HG02943 (cell line): ENCODE data around the gene SLC25A39.
A peak's percentile ranks its signal among the peaks of the same experiment; 100 is the strongest.
"Not testable (repeated sequence)": the region's sequence is repeated elsewhere in the genome, so short reads cannot be mapped to it uniquely, and the experiment has no call there.

Source experiments
- ATAC-seq: cut with Tn5 transposase; IDR thresholded peaks from one replicate; pipeline ENCODE4 v1.9.1; 2021; ENCODE audit warnings: mild to moderate bottlenecking, low read depth, moderate library complexity; ENCODE audit not compliant: unreplicated experiment

SLC25A39 gene

DNA sequence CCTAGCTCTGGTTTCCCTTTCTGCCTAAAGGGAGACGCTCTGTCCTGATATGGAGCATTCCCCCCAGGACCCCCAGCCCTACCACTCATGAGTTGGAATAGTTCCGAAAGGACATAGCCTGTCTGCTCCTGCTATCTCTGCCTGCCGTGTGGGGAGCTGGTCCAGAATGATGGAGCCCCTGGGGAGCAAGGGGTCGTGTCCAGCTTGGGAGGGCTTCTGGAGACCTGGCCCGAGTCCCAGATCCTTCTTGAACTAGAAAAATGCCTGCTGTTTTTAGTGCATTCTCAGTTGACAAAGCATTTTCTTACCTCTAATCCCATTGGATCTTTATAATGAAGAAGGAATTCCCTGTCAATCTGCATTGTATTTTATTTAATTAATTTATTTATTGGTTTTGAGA lies 11.3 kb upstream of the SLC25A39 start:
- no peak for ATAC-seq

DNA sequence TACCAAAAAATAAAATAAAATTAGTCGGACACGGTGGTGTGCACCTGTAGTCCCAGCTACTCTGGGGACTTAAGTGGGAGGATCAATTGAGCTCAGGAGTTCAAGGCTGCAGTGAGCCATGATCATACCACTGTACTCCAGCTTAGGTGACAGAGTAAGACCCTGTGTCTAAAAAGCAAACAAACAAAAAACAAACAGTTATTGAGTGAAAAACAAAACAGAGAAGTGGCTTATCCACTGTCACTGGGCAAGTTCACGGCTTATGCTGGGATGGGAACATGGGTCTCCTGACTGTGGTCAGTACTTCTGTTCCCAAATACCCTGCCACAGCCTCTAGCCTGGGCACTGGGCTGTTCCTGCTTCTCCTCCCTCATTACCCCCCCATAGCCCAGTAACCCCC lies 10.9 kb upstream of the SLC25A39 start:
- no peak for ATAC-seq

DNA sequence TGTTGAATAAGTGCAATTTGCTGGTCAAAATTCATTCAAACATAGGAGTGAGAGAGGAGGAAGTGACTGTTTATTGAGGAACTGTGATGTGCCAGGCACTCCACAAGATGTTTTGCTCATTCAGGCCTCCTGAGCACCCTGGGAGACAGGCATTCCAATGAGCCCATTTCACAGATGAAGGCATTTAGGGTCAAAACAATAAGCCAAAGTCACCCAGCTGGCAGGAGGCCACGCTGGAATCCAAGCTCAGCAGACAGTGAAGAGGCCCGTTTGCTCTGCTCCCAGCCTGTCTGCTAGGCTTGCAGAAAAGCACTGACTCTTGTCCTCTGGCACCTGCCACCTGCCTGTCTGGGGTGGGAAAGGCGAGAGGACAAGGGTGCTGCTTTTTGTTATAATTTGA lies 10.1 kb upstream of the SLC25A39 start:
- no peak for ATAC-seq

DNA sequence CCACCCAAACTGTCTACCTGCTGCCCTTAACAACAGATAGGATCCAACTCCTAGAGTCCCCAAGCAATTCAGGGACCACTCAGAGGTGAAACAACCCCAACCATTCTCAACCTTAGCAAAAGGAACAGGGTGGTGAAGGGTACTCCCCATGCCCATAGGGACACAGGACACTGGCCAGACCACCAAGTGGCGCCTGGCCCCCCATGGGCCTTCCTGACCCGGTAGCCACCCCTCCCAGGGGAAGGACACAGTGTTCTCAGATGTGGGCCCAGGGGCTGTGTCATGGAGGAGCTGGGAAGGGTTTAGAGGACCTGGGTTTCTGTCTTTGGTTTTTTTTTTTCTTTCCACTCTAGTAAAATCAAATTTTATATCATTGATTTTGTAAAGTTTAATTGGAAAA lies 9.7 kb upstream of the SLC25A39 start:
- no peak for ATAC-seq

DNA sequence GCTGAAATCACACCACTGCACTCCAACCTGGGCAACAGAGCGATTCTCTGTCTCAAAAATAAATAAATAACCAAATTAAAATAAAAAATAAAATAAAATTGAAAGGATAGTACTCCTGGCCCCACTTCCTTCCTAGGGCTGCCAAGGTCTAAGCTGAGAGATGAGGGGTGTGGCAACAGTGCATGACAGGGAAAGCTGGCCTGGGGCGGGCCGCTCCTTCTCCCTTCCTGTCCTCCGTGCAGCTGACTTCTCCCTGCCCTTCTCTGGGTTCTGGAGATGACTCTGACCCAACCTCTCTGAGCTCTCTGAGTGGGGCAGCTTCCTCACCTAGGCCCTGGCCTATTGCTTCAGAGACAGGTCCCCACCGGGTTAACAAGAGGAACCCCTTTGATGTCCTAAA lies 8.7 kb upstream of the SLC25A39 start:
- no peak for ATAC-seq

DNA sequence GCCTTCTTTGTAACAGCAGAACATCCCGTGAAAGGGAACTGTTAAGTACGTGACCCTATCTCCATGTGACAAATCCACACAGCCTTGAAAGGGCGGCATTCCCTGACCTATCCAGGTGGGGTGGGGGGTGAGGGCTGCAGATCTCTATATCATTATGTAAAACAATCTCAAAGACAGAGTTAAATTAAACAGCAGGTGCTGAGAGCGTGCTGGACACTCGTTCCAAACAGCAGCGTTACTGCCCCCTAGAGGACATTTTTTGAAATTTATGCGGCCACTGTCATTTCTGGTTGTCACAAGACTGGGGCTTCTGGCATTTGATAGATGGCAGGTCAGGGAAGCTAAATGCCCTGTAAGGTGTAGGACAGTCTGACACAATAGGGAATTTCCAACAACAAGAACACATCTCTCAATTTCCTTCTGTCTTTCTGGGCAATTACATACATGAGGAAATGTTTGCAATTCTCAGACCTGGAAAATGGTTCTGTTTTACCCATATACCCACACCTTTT lies 6.7 kb upstream of the SLC25A39 start:
- no peak for ATAC-seq

DNA sequence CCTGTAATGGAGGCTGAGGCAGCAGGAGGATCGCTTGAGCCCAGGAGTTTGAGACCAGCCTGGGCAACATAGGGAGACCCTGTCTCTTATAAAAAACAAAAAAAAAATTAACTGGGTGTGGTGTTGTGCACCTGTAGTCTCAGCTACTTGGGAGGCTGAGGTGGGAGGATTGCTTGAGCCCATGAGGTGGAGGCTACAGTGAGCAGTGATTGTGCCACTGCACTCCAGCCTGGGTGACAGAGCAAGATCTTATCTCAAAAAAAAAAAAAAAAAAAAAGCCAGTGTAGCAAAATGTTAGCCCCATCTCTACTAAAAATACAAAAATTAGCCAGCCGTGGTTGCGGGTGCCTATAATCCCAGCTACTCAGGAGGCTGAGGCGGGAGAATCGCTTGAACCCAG lies 5.6 kb upstream of the SLC25A39 start:
- ATAC-seq = not testable (repeated sequence)

DNA sequence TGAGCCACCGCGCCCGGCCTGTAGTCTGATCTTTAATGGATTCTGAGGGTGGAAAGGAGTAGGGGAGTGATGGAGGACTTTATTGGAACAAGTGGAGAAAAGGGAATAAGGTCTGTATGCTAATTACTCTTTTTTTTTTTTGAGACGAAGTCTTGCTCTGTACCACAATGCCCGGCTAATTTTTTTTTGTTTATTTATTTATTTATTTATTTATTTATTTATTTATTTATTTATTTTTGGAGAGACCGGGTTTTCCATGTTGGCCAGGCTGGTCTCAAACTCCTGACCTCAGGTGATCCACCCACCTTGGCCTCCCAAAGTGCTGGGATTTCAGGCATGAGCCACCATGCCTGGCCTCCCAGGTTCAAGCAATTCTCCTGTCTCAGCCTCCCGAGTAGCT lies 4.9 kb upstream of the SLC25A39 start:
- not testable (repeated sequence) for ATAC-seq

DNA sequence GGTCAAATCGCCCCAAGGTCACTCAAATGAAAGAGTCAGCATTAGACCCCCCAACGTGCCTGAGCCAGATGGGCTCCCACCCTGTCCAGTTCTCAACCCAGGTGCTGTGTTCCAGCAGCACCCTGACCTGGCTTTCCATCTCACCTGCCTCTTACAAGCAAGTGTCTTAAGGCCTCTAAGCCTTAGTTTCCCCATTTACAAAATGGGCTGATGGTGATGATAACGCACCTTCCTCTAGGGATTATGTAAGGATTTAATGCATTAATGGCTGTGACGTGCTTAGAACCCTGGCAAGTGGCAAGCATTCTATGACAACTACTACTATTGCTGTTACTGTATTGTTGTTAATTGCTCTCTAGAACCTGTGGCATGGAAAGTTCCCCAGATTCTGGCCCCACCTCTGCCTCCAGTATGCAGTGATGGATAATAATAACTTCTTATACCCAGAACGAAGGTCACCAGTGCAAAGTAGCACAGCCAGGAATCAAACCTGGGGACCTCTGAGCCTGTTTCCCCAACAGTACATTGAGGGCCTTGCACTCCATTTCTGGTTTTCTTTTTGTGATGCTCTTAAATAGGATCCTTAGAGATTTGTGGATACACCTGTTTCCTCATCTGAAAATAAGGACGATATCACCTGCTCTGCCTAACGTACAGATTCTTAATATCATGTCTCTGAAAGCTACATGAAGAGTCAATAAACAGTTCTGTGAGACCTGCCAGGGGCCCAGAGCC lies 3.3 kb upstream of the SLC25A39 start:
- no peak for ATAC-seq

DNA sequence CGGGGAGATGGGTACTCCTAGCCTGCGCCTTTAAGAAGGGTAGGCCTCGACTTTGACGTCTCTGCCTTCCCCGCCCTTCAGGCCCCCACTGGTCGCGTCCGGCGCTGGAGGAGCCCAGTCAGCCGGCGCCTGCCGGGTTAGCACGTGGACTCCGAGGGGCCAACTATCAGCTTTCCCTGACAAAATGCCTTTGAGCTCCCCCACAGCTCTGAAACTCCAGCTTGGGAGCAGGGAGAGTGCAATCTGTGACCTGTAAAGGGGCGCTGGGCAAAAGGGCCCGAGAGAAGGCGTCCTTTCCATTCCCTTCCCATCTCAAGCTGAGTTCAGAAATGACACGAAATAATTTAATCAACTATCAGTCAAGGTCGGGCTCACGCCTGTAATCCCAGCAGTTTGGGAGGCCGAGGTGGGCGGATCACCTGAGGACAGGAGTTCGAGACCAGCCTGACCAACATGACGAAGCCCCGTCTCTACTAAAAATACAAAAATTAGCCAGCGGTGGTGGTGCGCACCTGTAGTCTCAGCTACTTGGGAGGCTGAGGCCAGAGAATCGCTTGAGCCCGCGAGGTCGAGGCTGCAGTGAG lies 2.3 kb upstream of the SLC25A39 start:
- ATAC-seq = peak; percentile 40

DNA sequence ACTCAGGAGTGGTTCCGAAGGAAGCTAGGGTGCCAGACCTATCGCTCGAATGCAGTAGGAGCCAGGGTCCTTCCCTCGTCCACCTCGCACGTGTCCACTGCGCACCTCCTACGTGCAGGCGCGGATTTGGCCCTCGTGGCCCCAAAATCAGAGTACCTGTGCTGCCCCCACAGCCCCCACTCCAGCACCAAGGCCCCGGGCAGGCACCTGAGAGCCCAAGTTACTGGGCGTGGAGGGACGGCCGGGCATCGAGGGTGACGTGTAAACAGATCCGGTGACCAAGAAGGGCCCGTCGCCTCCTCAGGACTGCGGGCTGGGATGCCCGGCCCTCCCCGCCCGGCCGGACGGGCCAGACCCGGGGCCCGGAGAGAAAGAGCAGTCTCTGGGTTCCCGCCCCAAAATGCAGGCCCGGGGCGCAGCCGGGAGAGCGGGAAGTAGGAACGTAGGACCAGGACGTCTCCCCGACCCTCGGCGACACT lies 492 bp downstream of the SLC25A39 start:
- ATAC-seq = no peak

DNA sequence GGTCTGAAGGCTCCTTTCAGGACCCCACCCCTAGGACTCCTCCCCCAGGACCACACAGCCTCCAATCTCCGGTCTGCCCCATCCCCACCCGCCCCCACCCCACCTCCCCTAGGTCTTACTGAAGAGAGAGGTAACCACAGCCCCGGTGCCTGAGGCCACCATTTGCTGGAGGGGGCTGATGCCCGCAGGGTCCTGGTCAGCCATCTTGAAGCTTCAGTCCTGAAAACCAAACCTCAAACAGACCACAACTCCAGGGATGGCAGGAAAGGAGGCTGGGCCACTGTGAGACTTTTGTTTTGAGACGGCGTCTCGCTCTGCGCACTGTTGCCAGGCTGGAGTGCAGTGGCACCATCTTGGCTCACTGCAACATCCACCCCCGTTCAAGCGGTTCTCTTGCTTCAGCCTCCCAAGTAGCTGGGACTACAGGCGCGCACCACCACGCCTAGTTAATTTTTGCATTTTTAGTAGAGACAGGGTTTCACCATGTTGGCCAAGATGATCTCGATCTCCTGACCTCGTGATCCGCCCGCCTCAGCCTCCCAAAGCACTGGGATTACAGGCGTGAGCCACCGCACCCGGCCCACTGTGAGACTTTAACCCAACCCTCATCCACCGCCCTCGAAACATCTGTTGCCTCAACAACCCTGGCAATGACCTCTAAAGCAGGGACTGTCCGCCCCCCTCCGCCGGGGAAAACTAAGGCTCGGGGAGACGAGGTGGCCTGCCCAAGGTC lies 1.1 kb downstream of the SLC25A39 start:
- no peak for ATAC-seq

DNA sequence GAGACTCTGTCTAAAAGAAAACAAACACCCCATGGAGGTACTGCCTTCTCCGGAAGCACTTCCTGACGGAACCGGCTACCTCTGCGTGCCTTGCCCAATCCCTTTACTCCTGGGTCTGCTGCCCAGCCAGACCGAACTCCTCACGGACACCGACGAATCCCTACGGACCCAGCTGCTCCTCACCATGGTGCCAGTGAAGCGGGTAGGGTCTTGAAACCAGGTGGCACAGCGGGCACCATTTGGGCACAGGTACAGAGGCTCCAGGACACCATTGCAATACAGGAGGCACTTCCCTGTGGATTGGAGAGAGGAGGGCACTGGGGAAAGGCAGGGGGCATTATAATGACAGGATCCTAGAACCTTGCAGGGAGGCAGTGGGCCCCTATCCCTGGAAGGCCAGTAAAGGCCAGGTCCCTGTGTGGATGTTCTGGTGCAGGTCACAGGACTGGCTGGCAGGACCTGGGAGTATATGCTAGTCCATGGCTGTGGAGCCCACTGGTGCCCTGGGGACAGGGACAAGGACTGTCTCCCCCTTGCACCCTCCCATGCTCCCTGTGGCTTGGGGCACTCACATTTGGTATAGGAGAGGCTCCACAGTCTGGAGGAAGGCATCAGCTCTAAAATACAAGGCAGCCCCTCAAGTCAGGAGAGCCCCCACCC lies 2.3 kb downstream of the SLC25A39 start:
- no peak for ATAC-seq

DNA sequence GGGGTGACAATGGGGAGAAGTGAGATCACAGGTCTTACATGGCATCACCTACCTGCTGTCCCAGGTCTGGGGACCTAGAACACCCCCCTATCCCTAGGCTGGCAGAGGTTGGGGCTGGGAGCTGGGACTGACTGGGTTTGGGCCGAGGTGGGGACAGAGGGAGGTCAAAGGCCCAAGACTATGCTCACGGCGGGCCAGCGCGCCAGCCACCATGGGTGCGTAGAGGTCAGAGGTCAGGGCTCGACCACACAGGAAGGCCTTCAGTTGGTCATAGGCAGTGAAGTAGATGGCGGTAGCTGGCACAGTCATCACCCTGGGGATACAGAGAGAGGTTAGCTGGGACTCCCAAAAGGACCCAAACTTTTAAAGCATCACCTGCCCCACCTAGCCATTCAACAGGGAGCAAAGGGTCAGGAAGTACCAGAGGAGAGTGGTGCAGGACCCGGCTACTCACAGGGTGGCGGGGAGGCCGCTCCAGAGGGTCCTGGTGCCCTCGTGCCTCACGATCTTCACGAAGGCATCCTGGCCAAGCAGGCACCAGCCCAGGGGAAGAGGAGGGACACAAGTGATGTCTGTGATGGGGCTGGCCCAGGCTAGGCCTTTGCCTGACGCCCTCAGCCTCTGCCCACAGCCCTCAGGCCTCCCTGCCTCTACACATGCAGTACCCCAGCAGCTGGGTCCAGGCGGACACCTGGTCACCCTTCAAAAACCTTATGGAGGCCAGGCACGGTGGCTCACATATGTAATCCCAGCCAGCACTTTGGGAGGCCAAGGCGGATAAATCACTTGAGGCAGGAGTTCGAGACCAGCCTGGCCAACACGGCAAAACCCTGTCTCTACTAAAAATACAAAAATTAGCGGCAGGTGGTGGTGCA lies 3.1 kb downstream of the SLC25A39 start:
- no peak for ATAC-seq

DNA sequence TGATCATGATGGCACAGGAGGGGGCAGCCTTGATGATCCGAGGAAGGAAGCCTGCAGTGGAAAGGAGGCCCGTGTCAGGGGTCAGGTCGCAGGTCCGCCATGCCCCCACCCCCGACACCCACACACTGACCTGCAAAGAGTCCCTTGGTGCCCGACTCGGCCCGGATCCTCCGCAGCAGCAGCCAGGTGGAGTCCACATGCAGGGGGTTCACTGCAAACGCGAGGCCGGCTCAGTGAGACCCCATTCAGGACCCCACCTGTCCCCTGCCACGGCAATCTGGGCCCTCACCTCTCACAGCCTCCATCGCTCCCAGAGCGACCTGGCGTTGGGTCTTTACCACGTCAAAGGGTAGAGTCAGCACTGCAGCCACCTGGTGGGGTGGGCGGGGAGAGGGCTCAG lies 4.6 kb downstream of the SLC25A39 start:
- ATAC-seq = no peak

DNA sequence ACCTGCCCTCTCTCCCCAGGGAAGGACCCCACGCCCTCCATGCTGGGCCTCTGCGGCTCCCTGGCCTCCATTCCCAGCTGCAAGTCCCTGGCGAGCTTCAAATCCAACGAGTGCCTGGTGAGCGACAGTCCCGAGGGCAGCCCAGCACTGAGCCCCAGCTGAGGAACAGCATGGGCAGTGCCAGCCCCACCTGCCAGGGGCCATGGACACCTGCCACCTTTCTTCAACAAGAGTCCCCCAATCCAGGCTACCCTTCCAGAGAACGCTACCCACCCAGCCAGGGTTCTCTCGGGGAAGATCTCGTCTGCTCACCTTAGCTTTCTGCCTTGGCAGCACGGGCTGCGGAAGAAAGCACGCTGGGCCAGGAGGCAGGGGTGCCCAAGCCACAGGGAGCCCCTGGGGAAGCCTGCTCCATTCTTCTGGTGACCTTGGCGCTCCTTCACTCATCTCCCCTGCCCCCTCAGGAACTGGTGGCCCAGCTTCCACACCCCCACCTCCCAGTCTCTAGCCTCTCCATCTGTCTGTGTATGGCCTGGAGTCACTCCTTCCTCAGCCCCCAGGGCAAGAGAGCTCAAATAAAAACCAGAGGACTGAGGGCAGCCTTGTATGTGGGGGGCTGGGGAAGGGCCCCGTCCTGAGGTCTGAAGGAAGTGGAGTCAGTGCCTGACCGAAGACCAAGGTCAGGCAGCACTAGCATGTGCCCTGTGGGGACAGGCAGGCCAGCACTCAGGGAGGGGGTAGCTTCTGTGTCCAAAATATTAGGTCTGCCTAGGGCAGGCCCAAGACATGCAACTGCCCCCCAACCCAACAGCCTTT lies 6.3 kb downstream of the SLC25A39 start:
- ATAC-seq = no peak

DNA sequence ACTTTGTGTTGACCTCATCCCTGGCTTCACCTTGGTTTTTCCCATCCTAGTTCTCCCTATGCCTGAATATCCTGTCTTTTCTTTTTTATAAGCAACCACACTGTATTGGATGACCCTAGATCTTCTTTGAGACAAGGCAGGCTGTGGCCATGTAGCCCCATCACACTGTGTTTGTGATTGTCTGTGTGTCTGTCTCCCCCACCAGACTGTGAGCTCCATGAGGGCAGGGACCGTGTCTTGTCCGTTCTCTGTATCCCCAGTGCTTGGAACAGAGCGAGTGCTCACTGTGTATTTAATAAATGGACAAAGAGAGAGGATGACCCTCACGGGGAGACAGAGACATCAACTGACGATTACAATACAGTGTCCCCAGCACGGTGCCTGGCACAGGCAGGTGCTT lies 7.1 kb downstream of the SLC25A39 start:
- no peak for ATAC-seq

DNA sequence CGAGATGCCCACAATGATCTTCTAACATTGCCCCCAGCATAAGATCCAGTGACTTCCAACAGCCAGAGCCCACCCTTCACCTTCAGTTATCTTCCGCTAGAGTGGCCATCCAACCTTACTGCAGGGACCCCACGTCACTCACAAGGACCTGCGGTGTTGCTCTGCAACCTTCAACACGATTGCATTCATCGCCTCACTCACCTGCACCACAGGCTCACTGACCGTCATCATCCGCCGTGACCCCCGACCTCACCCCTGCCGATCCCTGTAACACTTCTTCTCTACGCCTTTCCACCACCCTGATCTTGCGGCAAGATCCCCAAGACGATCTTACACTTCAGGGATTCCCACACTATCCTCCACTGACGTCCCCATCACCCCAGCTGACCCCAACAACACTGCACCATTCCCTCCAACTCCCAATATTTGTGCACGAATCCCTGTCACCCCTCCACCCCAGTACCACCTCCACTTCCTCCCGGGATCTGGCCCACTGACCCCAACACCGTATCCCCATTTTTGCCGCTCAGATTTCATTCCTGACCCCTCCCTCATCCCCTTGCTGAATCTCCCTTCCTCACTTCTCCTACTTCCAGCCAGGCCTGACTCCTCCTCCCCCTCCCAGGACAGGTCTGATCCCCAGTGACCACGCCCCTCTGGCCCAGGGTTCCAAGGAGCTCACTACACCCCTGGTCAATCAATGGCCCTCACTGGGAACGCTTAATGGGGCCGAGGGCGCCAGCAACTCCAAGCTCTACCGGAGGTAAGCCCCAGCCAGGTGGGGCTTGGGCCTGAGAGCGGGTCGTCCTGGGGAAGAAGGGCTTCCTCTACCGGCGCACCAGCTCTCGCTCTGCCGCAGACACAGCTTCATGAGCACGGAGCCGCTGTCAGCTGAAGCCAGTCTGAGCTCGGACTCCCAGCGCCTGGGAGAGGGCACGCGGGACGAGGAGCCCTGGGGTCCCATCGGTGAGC lies 8.6 kb downstream of the SLC25A39 start:
- no peak for ATAC-seq
